Activated CD4-positive, alpha-beta T cell treated with anti-CD3 and anti-CD28 coated beads for 24 hours (primary cell): ENCODE measurements around the gene LAMC1.
A peak's percentile ranks its signal among the peaks of the same experiment; 100 is the strongest.

Experiments used
- DNase-seq, 2 donors: peaks; one replicate each; pipeline ENCODE4 v3.0.0-alpha.2; 2020; ENCODE audit warnings: low read depth in 2 of 2

LAMC1 gene

DNA sequence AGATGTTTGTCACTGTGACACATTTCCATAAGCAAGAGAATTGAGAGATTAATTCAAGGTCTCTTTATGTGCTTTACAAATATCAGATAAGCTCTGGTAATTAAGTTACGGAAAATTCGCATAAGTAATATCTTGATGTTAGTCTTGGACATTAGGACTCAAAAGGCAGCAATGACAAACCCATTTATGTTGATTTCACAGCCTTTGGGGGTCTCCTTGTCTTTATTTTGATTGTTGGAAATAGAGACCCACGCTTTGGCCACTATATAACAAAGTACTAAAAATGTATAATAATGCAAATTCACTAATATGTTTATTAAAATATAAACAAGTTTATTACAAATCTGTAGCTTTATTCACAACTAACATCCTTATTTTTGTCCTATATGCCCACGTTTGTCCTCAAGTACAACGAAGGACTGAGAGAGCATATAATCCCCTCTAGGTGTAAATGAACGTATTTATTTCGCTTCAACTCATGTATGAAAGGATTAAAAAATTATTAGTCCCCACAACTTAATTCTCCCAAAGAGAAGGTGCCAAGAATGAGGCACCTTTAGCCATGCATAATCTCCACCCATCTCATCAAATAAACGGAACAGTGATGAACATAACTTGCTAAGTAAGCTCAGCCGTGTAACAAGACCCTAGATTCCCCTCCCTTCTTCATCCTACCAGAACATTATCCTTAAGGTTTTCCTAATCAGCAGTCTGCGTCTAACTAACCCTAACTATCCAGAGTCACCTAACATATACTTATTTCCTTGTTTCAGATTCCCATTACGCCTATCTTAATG lies 1.6 kb upstream of the LAMC1 start:
- DNase-seq, result no peak

DNA sequence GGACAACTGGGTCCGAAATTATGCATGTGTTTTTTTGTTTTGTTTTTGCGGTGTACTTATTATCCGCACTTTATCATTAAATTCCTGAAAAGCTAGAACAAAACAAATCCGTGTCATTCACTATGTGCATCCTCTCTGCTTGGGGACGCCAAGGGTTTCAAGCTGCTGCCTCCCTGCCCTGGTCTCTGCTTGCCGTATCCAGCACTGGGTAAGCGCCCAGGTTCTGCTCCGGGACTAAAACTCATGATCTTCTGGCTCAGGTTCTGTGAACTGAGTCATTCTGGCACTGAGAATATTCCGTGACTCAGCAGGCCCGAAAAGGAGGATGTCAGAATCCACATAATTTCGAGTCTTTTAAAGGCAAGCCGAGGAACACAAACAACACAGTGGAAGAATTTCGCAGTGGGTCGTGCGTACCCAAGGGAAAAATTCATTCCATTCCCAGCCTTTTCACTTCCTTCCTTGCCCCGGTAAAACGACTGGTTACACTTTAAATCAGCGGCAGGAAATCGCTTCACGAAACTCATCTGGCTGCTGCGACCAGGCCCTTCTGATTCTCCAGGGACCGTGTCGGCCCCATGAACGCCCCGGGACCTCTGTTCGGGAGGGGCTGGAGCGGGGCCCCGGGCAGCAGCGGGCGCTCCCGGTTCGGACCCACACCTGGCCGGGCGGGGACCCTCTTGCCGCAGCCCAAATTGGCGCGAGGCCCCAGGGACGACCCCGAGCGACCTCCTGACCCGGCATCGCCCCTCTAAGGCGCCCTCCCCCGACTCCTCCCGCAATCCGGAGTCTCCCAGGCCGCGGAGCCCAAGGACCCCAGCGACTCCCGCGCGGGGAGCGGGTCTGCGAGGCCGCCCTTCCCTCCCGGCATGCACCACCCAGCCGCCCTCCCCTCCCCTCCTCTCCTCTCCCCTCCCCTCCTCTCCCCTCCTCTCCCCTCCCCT lies 746 bp upstream of the LAMC1 start:
- DNase-seq, result peak; percentile 10 to 30

DNA sequence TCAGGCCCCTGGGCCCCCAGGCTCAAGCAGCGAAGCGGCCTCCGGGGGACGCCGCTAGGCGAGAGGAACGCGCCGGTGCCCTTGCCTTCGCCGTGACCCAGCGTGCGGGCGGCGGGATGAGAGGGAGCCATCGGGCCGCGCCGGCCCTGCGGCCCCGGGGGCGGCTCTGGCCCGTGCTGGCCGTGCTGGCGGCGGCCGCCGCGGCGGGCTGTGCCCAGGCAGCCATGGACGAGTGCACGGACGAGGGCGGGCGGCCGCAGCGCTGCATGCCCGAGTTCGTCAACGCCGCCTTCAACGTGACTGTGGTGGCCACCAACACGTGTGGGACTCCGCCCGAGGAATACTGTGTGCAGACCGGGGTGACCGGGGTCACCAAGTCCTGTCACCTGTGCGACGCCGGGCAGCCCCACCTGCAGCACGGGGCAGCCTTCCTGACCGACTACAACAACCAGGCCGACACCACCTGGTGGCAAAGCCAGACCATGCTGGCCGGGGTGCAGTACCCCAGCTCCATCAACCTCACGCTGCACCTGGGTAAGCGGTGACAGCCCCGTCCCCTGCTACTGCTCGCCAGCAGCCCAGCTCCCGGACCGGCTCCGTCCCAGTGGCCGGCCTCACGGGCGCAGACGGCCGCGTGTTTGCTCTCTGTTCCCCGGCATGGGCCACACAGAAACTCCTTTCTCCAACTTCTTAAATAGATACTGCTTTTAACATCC lies 539 bp downstream of the LAMC1 start:
- no peak for DNase-seq

DNA sequence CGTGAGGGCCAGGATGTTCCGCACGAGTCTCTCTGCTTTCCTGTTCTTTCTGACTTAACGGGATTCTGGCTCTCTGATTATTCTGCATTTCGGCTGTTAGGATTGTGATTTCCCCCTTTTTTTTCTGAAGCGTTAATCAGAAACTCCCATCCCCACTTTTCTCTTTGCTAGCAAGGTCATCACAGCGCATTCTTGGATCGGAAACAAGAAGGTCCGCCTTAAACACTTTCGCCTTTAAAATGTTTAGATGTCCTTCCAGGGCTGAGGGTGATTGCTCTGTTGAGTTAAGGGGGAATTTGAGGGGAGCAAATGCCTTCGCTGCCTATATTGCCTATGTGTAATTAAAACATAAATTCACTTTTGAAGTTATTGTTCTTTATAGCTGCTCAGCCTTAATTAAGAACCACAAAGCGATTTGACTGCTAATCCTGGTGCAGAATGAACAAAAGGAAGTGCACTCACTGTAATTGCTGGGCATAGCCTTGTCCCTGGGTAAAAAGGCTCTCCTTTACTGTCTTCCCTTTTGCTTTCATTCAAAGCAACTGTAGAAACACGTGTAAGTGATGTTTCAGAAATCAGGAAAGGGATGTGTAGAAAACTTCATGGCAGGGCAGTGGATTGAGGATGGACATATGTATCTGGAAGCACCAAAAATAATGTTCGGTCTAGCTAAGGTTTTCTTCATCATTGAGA lies 1.2 kb downstream of the LAMC1 start:
- DNase-seq, result no peak

DNA sequence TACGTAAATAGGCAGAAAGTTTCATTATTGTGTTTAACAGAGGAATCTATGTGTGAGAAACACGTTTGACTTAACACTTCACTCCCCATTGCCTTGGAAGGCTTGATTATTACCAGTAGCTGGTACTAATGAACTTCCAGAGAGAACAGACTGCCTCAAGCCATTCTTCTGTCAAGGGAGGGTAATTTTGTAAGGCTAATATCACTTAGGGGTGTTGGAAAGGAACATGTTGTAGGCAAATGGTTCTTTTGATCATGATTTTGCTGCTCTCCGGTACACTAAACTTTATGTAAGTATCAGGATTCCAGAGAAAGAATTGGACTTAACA lies 1.8 kb downstream of the LAMC1 start:
- DNase-seq, result no peak

DNA sequence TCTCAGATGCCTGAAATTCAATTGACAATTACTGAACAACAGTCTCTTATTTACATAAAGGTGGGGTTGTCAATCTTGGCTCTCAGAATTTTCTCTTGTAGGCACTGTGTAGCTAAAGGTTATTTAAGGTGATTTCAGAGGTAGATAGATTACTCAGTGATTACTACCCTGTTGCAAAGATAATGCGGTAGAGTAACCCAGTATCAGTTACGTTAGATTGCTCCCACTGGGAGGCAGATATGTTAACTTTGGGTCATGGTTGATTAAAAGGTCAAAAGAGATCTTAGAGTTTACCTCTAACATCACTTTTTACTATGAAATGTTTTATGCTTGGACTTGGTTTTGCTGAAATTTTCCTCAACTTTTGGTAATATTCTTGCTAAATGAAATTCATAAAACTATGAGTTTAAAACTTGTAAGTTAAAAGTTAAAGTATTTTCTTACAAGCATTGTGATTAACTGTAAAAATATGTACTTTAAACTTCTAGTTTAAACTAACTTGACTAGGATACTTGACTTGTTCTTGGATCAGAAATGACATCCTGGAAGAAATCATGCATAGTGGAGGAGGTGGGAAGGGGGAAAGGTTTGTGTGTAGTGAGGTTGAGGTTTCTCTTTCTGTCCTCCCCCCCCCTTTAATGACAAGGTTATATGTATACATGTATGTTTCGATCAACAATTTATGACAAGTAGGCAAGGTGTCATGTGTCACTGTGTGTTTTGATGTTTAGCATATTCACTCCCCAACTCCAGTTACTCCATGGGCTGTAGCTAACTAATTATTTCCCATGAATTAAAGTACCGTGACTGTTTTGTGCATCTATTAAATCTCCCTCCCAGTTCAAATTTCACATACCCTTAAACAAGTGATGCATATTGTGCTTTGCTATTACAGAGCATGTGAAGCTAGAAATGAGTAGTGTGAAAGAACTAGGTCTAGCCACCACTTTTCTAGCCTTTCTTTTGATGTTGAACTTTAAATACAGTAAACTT lies 2.9 kb downstream of the LAMC1 start:
- DNase-seq, result no peak

DNA sequence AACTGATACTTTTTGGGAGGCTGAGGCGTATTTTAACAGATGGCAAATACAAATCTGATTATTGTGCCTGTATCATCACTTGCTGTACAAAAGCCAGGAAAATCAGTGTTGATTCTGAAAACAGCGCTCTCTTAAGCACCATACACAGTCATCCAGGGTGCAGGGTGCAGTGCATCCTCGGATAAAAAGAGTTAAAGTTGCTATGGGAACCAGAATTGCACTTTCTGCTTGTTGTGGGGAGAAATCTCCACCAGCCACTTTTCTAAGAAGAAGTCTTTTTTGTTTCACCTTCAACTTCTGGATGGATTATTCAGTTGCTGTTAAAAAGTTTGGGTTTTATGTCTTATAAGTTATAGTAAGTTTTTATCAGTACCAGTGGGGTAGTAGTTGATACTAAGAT lies 3.8 kb downstream of the LAMC1 start:
- no peak for DNase-seq

DNA sequence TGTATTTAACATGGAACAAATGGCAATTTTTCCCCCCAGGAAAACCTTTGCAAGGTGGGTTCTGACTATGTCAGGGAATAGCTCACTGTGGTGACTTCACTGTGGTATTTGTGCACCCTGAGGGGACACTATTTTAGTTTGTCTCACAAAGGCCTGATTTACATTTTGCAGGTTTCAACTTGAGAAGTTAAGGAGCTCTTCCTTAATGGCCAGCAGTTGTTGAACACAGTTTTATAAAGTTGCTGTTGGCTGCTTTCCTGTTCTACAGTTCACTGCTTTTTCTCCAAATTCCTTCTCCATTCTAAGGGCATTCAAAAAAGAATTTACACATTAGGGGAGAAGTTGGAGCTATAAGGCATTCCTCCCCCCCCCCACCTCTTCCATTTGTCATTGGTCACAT lies 4.6 kb downstream of the LAMC1 start:
- no peak for DNase-seq

DNA sequence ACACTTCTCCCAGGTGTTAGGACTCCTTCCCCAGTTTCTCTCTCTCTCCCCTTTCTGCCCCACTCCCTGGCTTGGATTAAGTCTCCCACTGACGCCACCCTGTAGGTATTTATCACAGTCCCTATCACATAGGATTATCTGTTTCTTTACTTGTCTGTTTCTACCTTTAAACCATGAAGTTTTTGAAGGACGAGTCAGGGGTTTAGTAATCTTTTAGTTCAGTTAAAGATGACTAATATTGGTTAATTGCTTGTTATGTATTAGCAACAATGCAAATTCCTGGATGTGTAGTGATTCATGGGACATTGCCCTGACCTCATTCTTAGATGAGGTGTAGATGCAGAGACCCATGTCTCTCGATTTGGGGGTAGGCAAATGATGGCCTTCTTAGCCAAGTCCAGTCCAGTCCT lies 6.4 kb downstream of the LAMC1 start:
- DNase-seq, result no peak

DNA sequence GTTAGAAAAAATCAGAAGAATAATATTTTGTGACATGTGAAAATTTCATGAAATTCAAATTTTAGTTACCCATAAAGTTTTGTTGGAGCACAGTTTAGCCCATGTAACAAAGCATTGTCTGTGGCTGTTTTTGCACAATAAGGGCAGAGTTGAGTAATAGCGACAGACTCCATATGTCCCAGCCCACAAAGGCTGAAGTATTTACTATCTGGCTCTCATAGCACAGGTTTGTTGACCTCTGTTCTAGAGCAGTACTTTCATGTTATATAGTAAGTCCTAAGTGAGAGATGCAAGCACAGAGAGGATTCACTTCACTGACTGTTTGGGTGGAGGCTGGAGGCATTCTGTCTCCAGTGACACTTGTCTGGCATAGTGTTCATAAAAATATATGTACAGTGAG lies 6.8 kb downstream of the LAMC1 start:
- DNase-seq, result no peak

DNA sequence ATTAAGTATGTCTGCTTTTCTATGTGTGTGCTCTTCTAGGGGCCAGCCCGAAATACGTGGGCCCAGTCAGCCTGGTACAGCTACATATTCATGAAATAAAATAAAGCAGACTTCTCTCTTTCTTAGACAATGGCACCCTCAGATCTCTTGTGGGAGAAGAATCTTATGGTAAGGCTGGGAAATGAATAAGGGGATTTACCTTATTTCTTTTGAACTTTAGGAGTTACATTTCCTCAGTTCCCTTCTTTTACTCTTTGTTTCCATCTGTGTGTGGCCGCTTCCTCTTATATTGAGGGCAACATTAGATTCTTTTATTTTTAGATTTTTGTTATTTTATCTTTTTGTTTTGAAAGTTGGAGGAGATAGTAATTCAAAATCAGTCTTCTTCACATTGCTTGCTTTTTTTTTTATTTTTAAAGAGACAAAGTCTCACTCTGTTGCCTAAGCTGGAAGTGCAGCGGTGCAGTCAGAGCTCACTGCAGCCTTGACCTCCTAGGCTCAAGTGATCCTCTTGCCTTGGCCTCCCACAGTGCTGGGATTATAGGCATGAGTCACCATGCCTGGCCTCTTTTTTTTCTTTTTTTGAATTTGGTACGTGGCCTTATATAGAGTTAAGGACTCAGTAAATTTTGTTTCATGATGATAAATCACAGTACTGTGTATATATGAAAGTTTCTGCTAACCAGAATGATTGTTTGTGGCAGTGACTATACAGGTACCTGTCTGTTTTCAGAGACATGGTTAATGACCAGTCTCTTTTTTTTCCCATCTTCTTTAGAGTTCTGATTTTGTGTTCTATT lies 9.1 kb downstream of the LAMC1 start:
- DNase-seq, result no peak

DNA sequence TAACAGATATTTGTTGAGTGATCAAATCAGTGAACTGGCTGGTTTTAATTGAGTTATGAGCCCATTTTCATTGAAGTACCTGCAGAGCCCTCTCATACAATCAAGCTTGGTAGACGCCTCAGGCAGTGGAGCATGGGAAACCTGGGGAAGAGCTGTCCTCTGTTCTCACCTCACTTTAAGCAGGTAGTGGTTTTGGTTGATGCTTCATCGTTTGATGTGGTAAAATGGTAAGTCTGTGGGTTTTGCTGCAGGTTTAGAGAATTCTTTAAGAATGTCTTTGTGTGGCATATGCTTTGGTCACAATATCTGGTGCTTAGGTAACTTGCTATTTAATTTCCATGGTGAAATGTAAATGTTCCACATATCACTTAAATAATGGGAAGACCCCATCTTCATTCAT lies 10.0 kb downstream of the LAMC1 start:
- no peak for DNase-seq

DNA sequence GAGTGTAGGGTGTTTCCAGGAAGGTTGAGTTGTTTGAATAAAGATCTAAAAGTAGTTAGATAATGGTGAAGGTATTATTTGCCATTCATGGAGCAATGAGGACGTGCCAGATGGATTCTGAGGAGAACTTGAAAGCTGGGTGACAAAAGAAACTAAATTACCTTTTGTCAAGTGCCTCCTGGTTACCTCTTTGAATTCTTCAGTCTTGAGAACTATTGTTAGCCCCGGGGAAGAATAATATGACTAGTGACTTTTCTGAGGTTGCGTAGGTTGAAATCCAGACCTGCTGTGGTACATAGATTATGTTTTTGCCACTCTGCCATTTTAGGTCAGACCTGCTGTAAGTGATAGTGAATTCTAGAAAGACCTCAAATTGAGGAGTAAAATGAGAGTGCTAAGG lies 11.5 kb downstream of the LAMC1 start:
- no peak for DNase-seq

DNA sequence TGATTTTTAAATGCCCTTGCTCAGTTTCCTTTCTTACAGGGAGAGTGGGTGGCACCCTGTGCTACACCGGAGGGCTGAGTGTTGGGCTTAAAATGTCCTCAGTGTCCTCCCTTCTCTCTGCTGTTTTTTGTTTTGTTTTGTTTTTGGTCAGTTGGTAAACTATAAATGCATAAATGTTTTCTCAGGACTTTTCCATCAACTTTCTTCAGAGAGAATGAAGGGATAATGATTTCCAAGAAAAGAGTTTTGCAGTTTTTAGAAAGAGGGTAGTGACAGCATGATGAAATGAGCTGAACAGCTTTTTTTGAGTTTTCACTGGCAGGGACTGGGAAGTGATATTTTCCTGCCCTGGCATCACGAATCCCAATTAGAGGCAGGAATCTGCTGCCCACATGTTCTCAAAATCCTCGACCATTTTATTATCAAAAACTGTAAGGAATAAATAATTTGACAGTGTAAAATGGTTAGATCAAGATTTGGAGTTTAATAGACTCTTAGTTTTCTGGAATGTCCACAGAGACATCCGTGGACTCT lies 15.2 kb downstream of the LAMC1 start:
- no peak for DNase-seq

DNA sequence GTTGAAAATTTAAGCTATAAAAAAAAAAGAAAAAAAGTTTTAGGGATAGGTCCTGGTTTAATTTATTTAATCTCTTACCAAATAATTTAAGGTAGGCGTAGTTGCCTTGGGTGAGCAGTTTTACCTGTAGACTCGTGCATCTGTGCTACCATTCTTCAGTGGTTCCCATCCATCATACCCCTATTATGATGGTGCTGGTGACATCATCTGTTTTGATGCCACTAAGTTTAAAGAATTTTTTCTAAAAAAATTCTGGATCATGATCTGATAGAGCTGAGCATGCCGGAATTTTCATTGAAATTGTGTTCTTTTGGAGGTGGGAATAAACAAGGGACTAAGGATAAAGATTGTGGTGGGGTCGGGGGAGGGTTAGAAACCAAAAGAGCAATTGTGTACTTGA lies 15.7 kb downstream of the LAMC1 start:
- no peak for DNase-seq

DNA sequence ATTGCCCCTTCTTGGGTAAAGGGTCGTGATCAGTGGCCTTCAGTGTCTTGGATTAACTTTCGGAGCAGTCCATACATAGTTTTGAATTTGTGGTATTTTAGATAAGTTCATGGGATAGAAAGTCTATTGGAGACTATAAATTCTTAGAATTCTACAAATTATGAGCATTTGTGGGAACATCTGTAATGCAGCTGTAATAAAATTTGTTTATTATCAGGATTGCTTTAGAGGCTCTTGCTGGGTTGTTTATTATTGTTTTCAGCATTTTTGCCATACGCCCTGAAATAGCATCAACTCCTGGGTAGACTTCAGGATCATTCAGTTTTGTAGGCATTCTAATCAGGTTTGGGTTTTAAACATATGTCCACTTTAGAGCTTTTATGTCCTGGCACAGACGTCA lies 16.1 kb downstream of the LAMC1 start:
- DNase-seq, result no peak

DNA sequence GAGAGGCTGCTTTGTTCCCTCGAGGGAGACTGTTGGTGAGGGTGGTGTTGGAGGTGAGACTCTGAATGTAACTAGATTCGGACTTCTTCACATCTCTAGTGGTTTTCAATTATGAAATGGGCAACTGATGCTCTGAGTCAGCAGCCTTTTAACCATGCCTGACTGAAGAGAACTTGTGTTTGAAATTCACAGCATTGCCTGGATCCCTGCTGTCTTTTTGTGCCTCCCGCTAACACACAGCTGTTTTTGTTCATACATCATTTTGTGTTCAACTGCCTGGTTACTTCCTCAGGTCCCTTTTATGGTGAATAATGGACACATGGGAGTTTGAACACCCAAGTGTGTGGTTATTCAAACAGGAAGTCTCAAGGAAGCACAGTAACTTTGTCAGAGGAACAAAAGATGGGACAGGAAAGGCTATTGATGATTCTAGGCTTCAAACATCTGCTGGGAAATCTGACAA lies 16.8 kb downstream of the LAMC1 start:
- no peak for DNase-seq

DNA sequence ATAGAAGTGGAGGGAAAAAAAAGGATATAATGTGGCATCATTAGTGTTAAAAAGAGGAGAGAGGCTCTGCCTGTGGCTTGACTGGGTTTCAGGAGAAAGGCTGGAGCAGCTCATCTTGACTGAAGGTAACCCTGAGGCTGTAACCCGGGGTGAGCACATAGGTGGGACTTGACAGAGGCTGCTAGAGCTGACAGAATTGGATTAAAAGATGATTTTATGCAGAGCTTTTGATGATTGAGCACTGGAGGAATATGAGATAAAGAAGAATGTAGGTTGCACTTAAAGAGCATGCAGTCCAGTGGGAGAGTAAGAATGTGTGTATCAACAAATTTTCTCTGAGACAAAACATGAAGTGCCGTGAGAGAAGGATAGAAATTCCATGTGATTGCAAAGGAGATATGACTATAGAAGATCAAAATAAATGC lies 17.3 kb downstream of the LAMC1 start:
- no peak for DNase-seq

DNA sequence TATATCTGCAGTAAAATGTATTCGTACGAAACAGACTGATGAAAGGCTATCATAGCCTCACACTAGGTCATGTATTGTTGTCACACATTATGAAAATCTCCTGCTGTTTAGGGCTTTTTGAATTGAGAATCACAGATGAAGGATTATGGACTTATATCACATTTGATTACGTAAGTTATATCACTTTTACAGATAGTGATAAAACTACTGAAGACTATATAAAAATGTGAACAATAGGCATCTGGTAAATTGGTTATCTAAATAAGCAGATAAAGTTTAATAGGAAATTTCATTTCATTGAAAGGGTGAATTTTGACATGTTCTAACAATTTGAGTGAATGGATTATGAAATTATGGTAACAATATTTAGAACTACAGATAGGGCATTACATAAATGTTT lies 20.0 kb downstream of the LAMC1 start:
- no peak for DNase-seq
